ENCODE measurements around the gene SMIM3.

GRCh38 chr5:150794927-150795326 is 16.4 kb downstream of the SMIM3 start:
- TF ChIP-seq EZH2 (IDR thresholded peaks at IDR 0.05; ENCODE audit: borderline replicate concordance): no peak
- TF ChIP-seq, protein P1, sequence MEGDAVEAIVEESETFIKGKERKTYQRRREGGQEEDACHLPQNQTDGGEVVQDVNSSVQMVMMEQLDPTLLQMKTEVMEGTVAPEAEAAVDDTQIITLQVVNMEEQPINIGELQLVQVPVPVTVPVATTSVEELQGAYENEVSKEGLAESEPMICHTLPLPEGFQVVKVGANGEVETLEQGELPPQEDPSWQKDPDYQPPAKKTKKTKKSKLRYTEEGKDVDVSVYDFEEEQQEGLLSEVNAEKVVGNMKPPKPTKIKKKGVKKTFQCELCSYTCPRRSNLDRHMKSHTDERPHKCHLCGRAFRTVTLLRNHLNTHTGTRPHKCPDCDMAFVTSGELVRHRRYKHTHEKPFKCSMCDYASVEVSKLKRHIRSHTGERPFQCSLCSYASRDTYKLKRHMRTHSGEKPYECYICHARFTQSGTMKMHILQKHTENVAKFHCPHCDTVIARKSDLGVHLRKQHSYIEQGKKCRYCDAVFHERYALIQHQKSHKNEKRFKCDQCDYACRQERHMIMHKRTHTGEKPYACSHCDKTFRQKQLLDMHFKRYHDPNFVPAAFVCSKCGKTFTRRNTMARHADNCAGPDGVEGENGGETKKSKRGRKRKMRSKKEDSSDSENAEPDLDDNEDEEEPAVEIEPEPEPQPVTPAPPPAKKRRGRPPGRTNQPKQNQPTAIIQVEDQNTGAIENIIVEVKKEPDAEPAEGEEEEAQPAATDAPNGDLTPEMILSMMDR (IDR thresholded peaks at IDR 0.05; ENCODE audit: poor library complexity): no peak

All from hepatocyte (in vitro differentiated cells).